VCaP (cell line): Measurements from ENCODE around the gene DHRSX.

Source experiments
- H3K27ac ChIP-seq: fragments of 450-650 bp; 2 replicates; pipeline ENCODE4 v1.5.1; 2017
- TF ChIP-seq, protein P1 (sequence below): fragments of 450-650 bp; conservative IDR thresholded peaks from 2 replicates; pipeline ENCODE4 v1.5.1; 2017; ENCODE audit warnings: mild to moderate bottlenecking, moderate library complexity

DHRSX gene

DNA sequence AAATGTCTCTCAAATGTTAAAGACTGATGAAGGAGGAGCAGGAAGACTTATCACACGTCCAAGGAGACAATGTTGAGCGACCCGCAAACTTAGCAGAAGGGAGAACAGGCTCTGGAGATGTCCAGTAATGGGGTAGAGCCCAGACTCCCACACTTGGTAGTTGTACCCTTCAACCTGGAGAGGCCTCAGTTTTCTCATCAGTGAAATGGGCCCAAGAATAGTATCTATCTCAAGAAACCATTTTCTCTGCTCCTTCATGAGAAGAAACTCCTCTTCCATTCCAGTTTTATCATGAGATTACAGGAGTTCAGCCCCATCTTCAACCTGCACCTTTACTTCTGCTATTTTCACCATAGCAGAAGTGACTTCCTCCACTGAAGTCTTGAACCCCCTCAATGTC, 169.9 kb downstream of the DHRSX start:
- TF ChIP-seq, protein P1, sequence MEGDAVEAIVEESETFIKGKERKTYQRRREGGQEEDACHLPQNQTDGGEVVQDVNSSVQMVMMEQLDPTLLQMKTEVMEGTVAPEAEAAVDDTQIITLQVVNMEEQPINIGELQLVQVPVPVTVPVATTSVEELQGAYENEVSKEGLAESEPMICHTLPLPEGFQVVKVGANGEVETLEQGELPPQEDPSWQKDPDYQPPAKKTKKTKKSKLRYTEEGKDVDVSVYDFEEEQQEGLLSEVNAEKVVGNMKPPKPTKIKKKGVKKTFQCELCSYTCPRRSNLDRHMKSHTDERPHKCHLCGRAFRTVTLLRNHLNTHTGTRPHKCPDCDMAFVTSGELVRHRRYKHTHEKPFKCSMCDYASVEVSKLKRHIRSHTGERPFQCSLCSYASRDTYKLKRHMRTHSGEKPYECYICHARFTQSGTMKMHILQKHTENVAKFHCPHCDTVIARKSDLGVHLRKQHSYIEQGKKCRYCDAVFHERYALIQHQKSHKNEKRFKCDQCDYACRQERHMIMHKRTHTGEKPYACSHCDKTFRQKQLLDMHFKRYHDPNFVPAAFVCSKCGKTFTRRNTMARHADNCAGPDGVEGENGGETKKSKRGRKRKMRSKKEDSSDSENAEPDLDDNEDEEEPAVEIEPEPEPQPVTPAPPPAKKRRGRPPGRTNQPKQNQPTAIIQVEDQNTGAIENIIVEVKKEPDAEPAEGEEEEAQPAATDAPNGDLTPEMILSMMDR = no peak
- H3K27ac ChIP-seq = no peak overlapping the region

DNA sequence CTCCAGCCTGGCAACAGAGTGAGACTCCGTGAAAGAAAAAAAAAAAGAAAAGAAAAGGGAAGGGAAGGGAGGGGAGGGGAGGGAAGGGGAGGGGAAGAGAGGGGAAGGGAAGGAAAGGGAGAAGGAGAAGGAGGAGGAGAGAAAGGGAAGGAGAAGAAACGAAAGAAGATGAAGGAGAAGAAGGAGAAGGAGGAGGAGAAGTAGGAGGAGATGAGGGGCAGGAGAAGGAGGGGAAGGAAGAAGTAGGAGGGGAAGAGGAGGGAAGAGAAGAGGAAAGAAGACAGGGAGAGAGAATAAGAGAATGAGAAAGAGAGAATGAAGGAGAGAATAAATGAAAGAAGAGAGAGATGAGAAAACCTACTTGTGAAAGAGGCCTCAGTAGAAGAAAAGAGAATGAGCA, 170.3 kb downstream of the DHRSX start:
- TF ChIP-seq, protein P1 = no peak
- H3K27ac ChIP-seq = no peak overlapping the region

DNA sequence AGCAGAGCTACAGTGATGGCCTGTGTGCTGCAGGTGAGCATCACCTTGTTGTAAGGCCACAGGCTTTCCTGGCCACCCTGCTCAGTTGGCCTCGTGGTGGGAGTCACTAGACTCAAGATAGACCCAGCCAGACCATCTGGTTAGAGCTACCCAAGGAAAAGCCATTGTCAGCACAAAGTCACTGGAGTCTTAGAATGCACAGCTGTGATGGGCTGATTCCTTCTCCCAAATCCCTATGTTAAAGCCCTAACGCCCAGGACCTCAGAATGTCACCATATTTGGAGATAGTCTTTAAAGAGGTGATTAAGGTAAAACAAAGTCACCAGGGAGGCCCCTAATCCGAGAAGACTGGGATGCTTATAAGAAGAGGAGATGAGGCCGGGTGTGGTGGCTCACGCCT, 173.4 kb downstream of the DHRSX start:
- TF ChIP-seq, protein P1 = no peak
- H3K27ac ChIP-seq = no peak overlapping the region

DNA sequence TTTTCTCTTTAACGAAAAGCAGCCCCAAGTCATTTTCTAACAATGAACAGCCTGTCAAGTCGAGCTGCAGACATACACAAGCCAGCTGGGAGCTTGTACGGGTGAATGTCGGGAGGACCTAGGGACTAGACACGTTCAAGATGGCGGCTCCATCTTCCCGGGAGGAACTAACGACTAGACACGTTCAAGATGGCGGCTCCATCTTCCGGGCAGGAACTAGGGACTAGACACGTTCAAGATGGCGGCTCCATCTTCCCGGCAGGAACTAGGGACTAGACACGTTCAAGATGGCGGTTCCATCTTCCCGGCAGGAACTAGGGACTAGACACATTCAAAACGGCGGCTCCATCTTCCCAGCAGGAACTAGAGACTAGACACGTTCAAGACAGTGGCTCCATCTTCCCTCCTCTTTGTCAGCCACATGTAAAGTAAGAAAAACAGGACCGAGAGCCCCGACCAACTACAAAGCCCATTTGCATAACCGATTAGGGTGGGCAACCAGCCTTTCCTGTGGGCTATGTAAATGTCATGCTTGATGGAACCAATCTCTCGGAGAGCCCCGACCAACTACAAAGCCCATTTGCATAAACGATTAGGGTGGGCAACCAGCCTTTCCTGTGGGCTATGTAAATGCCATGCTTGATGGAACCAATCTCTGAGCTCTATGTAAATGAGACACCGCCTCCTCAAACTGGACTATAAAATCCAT, 175.5 kb downstream of the DHRSX start:
- TF ChIP-seq, protein P1 = no peak

DNA sequence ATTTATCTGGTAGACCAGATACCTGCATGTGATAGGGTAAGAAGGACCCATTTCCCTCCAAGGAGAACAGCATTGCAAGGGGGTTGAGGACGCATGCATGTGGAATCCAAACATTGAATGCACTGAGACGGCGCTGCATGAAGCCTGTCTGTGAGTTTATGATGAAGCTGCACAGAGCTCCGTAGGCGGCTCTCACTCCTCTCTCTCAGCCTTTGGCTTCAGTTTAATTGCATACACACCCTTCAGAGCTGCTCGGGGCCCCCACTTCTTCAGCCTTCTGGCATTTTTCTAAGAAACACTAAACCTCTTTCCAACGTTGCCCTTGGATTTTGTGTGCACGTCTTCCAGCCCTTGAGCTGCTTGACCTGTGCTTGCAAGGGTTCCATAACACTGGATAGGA, 176.6 kb downstream of the DHRSX start:
- TF ChIP-seq, protein P1 = no peak

More for the DNA sequence above, 175.5 kb downstream of the DHRSX start:
- no peak overlapping the region for H3K27ac ChIP-seq

DNA sequence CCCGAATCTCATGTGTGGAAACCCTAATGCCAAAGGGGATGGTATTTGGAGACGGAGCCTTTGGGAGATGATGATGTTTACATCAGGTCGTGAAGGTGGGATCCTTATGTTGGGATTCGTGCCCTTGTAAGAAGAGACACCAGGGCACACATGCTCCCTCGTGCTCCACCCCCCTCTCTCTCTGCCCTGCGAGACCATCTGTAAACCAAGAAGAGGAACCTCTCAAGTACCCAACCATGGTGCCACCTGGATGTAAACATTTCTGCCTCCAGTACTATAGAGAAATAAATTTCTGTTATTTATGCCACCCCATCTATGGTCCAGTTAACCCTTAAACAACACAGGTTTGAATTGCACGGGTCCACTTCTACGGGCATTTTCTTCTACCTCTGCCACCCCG, 179.4 kb downstream of the DHRSX start:
- H3K27ac ChIP-seq = peak overlapping the region; percentile 37; the same call in 1 of the 2 replicates

More for the DNA sequence above, 176.6 kb downstream of the DHRSX start:
- no peak overlapping the region for H3K27ac ChIP-seq

DNA sequence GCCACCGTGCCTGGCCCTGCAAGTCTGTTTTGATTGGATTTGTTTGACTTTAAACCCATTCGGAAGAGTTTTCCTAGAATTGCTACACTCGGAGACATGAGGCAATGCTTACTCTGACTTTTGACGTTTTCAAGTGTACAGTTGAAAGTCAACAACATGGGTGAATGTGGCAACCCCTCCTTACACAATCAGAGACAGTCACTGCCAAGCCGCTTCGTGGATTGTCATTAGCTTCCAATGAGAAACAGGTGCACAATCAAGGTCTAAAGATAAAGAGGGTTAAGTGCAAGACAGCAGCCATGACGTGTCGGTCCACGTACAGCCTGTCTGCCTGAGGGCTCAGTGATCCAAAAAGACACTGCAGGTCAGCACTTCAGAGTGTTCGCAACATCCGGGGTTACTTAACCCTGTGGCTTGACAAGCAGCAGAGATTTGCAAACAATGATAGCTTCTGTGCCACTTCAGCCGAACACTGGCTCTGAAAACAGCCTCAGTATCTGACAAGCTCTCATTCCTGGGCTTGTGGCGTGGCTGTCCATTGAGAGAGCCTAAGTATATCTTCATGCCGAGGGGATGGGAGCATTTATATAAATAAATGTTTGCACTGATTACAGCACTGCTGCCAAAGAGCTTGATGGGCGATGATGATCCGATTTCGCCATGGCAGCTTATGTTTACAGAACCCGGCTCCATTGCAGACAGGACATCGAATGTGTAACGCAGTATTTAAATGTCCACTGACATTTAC, 180.0 kb downstream of the DHRSX start:
- H3K27ac ChIP-seq = peak overlapping the region; percentile 37; the same call in 1 of the 2 replicates
- TF ChIP-seq, protein P1 = no peak

More for the DNA sequence above, 179.4 kb downstream of the DHRSX start:
- TF ChIP-seq, protein P1 = no peak
